MCF 10A (cell line): ENCODE results near the gene TLE6. TPM values are rescaled to one million over a fixed set of nuclear protein-coding genes. Genes with fewer than 3 reads are reported as not detected.
"Not testable (repeated sequence)": the region's sequence is repeated elsewhere in the genome, so short reads cannot be mapped to it uniquely, and the experiment has no call there.

Source experiments
- BruUV-seq: library from RNA; stranded (reverse); fragments of 400-500 nt; replicated peaks from 2 replicates; lab custom pipeline; 2021; lab: Mats Ljungman, UMichigan
- CTCF ChIA-PET: fragments of 300-600 bp; sonication (Branson Sonifier 250); formaldehyde crosslinking; extraction: SDS; loops from one replicate; lab custom pipeline; 2021; ENCODE audit warnings: antibody characterized with exemption, inconsistent platforms; lab: Yijun Ruan, JAX
- POLR2A ChIA-PET: fragments of 300-600, 350-650 bp; sonication (Branson Sonifier 250); formaldehyde crosslinking; extraction: SDS; loops from one replicate; lab custom pipeline; 2020; ENCODE audit warnings: antibody characterized with exemption, inconsistent platforms; lab: Yijun Ruan, JAX
- DNase-seq: peaks from one replicate; pipeline ENCODE4 v3.0.0-alpha.2; 2018; ENCODE audit not compliant: unreplicated experiment
- H3K27ac Mint-ChIP-seq: one replicate; pipeline ENCODE4 v1.8.0; 2022; ENCODE audit warnings: mild to moderate bottlenecking, low read depth, mixed read lengths; ENCODE audit not compliant: unreplicated experiment
- H3K27me3 Mint-ChIP-seq: one replicate; pipeline ENCODE4 v1.8.0; 2022; ENCODE audit warnings: mixed read lengths; ENCODE audit not compliant: insufficient read depth, unreplicated experiment
- H3K36me3 Mint-ChIP-seq: one replicate; pipeline ENCODE4 v1.8.0; 2022; ENCODE audit warnings: mild to moderate bottlenecking, moderate library complexity, mixed read lengths; ENCODE audit not compliant: insufficient read depth, unreplicated experiment
- H3K4me1 Mint-ChIP-seq: one replicate; pipeline ENCODE4 v1.8.0; 2022; ENCODE audit warnings: mixed read lengths; ENCODE audit not compliant: insufficient read depth, unreplicated experiment
- H3K4me3 Mint-ChIP-seq: one replicate; pipeline ENCODE4 v1.8.0; 2022; ENCODE audit warnings: mild to moderate bottlenecking, moderate library complexity, mixed read lengths; ENCODE audit not compliant: unreplicated experiment
- H3K9me3 Mint-ChIP-seq: one replicate; pipeline ENCODE4 v1.8.0; 2022; ENCODE audit warnings: mixed read lengths; ENCODE audit not compliant: unreplicated experiment
- CTCF ChIP-seq: fragments of 200-600 bp; IDR thresholded peaks from one replicate; pipeline ENCODE4 v1.8.0; 2022; ENCODE audit warnings: antibody characterized with exemption, mild to moderate bottlenecking; ENCODE audit not compliant: unreplicated experiment
- intact Hi-C: fragments of 100-400 bp; cut with micrococcal nuclease; formaldehyde crosslinking; loops from 2 replicates; pipeline ENCODE4 v1.14.1; 2022
- total RNA-seq: library from RNA; stranded (reverse); gene quantifications from 2 replicates; pipeline ENCODE4 v1.2.3, GENCODE V29; 2022

TLE6 gene
- total RNA-seq, 1 experiment from 2014 or later = 0.89 TPM

GRCh38 chr19:3010871-3011270, 33.5 kb downstream of the TLE6 start:
- H3K4me1 Mint-ChIP-seq = no peaks in the 10 kb centered on the region
- H3K36me3 Mint-ChIP-seq = no peaks in the 10 kb centered on the region
- no TSS peak for BruUV-seq
- no peak for DNase-seq
- no peaks in the 10 kb centered on the region for H3K9me3 Mint-ChIP-seq
- POLR2A ChIA-PET = interaction anchor here (0.7 kb wide), 1 partner anchor 12 kb away, joined by 3 read pairs; no protein-coding TSS in a partner anchor
- no peak overlapping the region for H3K4me3 Mint-ChIP-seq
- H3K27me3 Mint-ChIP-seq = no peaks in the 10 kb centered on the region
- H3K27ac Mint-ChIP-seq = no peak overlapping the region
- no peak for TF ChIP-seq CTCF
- CTCF ChIA-PET = interaction anchor here (0.8 kb wide), 1 partner anchor 42 kb away, joined by 7 read pairs; no protein-coding TSS in a partner anchor
- intact Hi-C loops = no loop called here

GRCh38 chr19:3012059-3012458, 34.7 kb downstream of the TLE6 start:
- H3K27ac Mint-ChIP-seq, H3K4me1 Mint-ChIP-seq, DNase-seq, BruUV-seq, H3K36me3 Mint-ChIP-seq, intact Hi-C loops, POLR2A ChIA-PET, H3K27me3 Mint-ChIP-seq, H3K9me3 Mint-ChIP-seq, CTCF ChIA-PET, H3K4me3 Mint-ChIP-seq: not testable (repeated sequence)

GRCh38 chr19:3012621-3013262, 35.4 kb downstream of the TLE6 start:
- intact Hi-C loops = no loop called here
- POLR2A ChIA-PET = interaction anchor here (0.5 to 1.2 kb wide), 2 partner anchors 11 to 959 kb away, joined by 3 to 4 read pairs; no protein-coding TSS in a partner anchor
- CTCF ChIA-PET = interaction anchor here (1.3 kb wide), 1 partner anchor 23 kb away, joined by 3 read pairs; no protein-coding TSS in a partner anchor
- H3K36me3 Mint-ChIP-seq = no peaks in the 10 kb centered on the region
- H3K9me3 Mint-ChIP-seq = no peaks in the 10 kb centered on the region
- no TSS peak for BruUV-seq
- H3K4me3 Mint-ChIP-seq = no peak overlapping the region
- DNase-seq = no peak
- no peak for TF ChIP-seq CTCF
- H3K27me3 Mint-ChIP-seq = no peaks in the 10 kb centered on the region
- no peaks in the 10 kb centered on the region for H3K4me1 Mint-ChIP-seq
- no peak overlapping the region for H3K27ac Mint-ChIP-seq

- Mint-ChIP-seq H3K27me3 (no peaks in the 10 kb centered on the region), H3K27ac (no peak overlapping the region), H3K9me3 (no peaks in the 10 kb centered on the region), H3K4me3 (no peak overlapping the region), H3K4me1 (no peaks in the 10 kb centered on the region), H3K36me3 (no peaks in the 10 kb centered on the region)
- ChIA-PET CTCF (interaction anchor here (1.3 kb wide), 1 partner anchor 23 kb away, joined by 3 read pairs; no protein-coding TSS in a partner anchor), POLR2A (interaction anchor here (1.2 kb wide), 1 partner anchor 11 kb away, joined by 4 read pairs; no protein-coding TSS in a partner anchor)
- no peak for TF ChIP-seq CTCF
- no TSS peak for BruUV-seq
- intact Hi-C loops = no loop called here
- no peak for DNase-seq
Measured at GRCh38 chr19:3013263-3013725, 35.9 kb downstream of the TLE6 start.
